ENCODE data around the gene AJM1. TPM values are rescaled to one million over a fixed set of nuclear protein-coding genes. Genes with fewer than 3 reads are reported as not detected.

AJM1 gene
- polyA plus RNA-seq, 2 of the 4 experiments (the other 2 are of a cell fraction) = 0.76 to 3.0 TPM

GRCh38 chr9:136823136-136824046 lies 18.9 kb upstream of the AJM1 start:
- H3K4me2 ChIP-seq = no peak overlapping the region
- TF ChIP-seq NFE2L2 (conservative IDR thresholded peaks at IDR 0.05; ENCODE audit: low read length) (no peak), MAX (IDR thresholded peaks at IDR 0.05) (no peak), SREBF2 (IDR thresholded peaks at IDR 0.05) (no peak), KDM1A (IDR thresholded peaks at IDR 0.05; ENCODE audit: low read depth) (no peak), PBX3 (IDR thresholded peaks at IDR 0.05) (no peak), MAZ (IDR thresholded peaks at IDR 0.05; ENCODE audit: borderline replicate concordance, low read depth, low read length) (no peak), POLR2A (IDR thresholded peaks at IDR 0.05; ENCODE audit: low read length) (no peak), SMC3 (IDR thresholded peaks at IDR 0.05) (no peak), RCOR1 (IDR thresholded peaks at IDR 0.05; ENCODE audit: low read depth, low read length) (no peak), CTCF (IDR thresholded peaks at IDR 0.05) (no peak), HOXA7 (CRISPR knock-in tag; IDR thresholded peaks at IDR 0.05) (no peak), MYC (IDR thresholded peaks at IDR 0.05; ENCODE audit: borderline replicate concordance, low read length) (no peak), HES2 (IDR thresholded peaks at IDR 0.05) (no peak), RFX5 (IDR thresholded peaks at IDR 0.05) (no peak), KDM5A (IDR thresholded peaks at IDR 0.05) (no peak), USF2 (IDR thresholded peaks at IDR 0.05) (no peak), HDAC2 (IDR thresholded peaks at IDR 0.05) (no peak), CHD4 (IDR thresholded peaks at IDR 0.05; ENCODE audit: borderline replicate concordance) (no peak), POLR2AphosphoS2 (conservative IDR thresholded peaks at IDR 0.05; ENCODE audit: low read length) (no peak)
- ATAC-seq = no peak
- H3K4me1 ChIP-seq = no peaks in the 10 kb centered on the region
- DNase-seq (ENCODE audit: low read depth in 1 of 2, low spot score in 1 of 2) = no peak
- ChIA-PET CTCF (interaction anchor here (0.8 to 6.5 kb wide), 8 partner anchors 8 to 206 kb away, joined by 3 to 44 read pairs (median 4); partner anchors contain the start of gene AJM1), POLR2A (no interaction called here)
- H3K4me3 ChIP-seq = no peak overlapping the region
- FAIRE-seq = no peak
- no peaks in the 10 kb centered on the region for H3K9me3 ChIP-seq
- 87% methylated on average over 28 of the region's 30 CpGs for WGBS (ENCODE audit: missing lambda C conversion rate)
- no peak overlapping the region for H3K27ac ChIP-seq

GRCh38 chr9:136824496-136825225 lies 17.6 kb upstream of the AJM1 start:
- ChIA-PET POLR2A (no interaction called here), CTCF (interaction anchor here (0.7 to 3.0 kb wide), 7 partner anchors 9 to 212 kb away, joined by 3 to 11 read pairs (median 4); partner anchors contain the start of gene AJM1)
- DNase-seq (ENCODE audit: low read depth in 1 of 2, low spot score in 1 of 2) (no peak), ATAC-seq (0 out of 6 replicates have a peak, but pooled peaks of 1 of the 2 experiments have one; percentile 7), FAIRE-seq (no peak)
- H3K4me3 ChIP-seq = no peak overlapping the region
- no peaks in the 10 kb centered on the region for H3K4me1 ChIP-seq
- H3K27ac ChIP-seq = no peak overlapping the region
- H3K4me2 ChIP-seq = no peak overlapping the region
- no peaks in the 10 kb centered on the region for H3K9me3 ChIP-seq
- WGBS (ENCODE audit: missing lambda C conversion rate) = 90% methylated on average over 18 of the region's 21 CpGs
- TF ChIP-seq GATA3 (IDR thresholded peaks at IDR 0.05; ENCODE audit: borderline replicate concordance) (no peak), MAX (IDR thresholded peaks at IDR 0.05) (no peak), MYC (IDR thresholded peaks at IDR 0.05; ENCODE audit: borderline replicate concordance, low read length) (no peak), ZNF302 (CRISPR knock-in tag; IDR thresholded peaks at IDR 0.05) (no peak), ZSCAN20 (CRISPR knock-in tag; IDR thresholded peaks at IDR 0.05) (no peak), ZFP36 (IDR thresholded peaks at IDR 0.05; ENCODE audit: borderline replicate concordance, partially characterized antibody) (no peak), TFCP2L1 (CRISPR knock-in tag; IDR thresholded peaks at IDR 0.05) (no peak), SREBF2 (IDR thresholded peaks at IDR 0.05) (no peak), RARB (CRISPR knock-in tag; IDR thresholded peaks at IDR 0.05) (no peak), HOXB5 (CRISPR knock-in tag; IDR thresholded peaks at IDR 0.05) (no peak), NPAS2 (CRISPR knock-in tag; IDR thresholded peaks at IDR 0.05; ENCODE audit: borderline replicate concordance) (no peak), BCL3 (IDR thresholded peaks at IDR 0.05) (no peak), HOXA7 (CRISPR knock-in tag; IDR thresholded peaks at IDR 0.05) (no peak)
